ENCODE measurements around the gene CREG2.

The CREG2 gene

DNA sequence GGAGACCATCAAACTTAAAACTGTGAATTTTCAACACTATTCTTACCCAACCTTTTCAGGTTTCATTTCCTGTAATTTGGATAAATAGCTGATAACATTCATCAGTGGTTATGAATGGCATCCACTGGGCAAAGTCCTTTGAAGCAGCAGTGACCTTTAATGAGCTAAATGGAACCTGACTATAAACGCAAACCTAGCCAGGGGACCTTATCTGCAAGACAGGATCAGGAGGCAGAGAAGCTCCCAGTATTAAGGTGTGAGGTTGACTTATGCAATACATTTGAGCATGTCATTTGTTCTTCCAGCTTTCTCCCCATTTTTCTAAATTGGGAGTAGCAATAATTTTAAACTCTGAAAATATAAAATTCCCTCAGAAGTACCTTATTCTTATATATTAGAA is 38.4 kb downstream of the CREG2 start:
- no peak overlapping the region for H3K27ac ChIP-seq (replicated peaks)
- no peak for DNase-seq (ENCODE audit: low read depth in 1 of 2, low spot score in 1 of 2)
- no peak for TF ChIP-seq GABPA (IDR thresholded peaks at IDR 0.05; ENCODE audit: low read depth)
- H3K27me3 ChIP-seq (ENCODE audit: insufficient read depth, poor library complexity, severe bottlenecking) = no peaks in the 10 kb centered on the region
- H3K4me3 ChIP-seq (replicated peaks; ENCODE audit: insufficient read depth, low read length) = no peak overlapping the region

DNA sequence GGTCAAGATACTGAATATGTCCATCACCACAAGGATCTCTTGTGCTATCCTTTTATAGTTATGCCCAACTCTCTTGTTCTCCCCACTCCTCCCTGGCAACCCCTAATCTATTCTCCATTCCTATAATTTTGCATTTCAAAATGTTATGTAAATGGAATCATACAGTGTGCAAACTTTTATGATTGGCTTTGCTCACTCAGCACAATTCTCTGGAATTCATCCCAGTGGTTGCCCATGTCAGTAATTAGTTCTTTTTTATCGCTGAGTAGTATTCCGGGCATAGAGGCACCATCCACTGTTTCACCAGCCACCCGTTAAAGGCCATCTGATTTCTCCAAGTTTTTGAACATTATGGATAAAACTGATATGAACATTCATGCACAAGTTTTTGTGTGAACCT is 40.4 kb downstream of the CREG2 start:
- TF ChIP-seq, protein P1, sequence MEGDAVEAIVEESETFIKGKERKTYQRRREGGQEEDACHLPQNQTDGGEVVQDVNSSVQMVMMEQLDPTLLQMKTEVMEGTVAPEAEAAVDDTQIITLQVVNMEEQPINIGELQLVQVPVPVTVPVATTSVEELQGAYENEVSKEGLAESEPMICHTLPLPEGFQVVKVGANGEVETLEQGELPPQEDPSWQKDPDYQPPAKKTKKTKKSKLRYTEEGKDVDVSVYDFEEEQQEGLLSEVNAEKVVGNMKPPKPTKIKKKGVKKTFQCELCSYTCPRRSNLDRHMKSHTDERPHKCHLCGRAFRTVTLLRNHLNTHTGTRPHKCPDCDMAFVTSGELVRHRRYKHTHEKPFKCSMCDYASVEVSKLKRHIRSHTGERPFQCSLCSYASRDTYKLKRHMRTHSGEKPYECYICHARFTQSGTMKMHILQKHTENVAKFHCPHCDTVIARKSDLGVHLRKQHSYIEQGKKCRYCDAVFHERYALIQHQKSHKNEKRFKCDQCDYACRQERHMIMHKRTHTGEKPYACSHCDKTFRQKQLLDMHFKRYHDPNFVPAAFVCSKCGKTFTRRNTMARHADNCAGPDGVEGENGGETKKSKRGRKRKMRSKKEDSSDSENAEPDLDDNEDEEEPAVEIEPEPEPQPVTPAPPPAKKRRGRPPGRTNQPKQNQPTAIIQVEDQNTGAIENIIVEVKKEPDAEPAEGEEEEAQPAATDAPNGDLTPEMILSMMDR (IDR thresholded peaks at IDR 0.05; ENCODE audit: insufficient read depth, low read length) = no peak
- no peak overlapping the region for H3K4me3 ChIP-seq (replicated peaks; ENCODE audit: insufficient read depth, low read length)
- no peak for DNase-seq (ENCODE audit: low read depth in 1 of 2, low spot score in 1 of 2)

DNA sequence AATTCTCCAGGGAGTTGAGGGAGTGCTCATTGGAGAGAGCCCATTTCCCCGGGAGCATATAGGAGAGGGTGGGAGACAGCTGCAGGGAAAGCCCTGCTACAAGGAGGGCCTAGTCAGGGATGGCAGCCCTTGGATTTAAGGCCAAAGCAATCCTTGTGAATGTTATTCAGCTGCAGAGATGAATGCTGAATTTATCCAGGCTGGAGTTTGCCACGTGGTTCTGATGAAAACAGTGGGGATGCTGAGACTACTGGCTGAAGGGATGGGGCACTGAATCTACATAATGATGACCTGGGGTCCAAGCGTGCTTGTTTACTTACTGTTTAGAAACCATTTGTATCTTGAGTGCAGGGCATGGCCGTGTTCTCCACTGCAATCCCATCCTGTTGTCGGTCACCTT is 43.2 kb downstream of the CREG2 start:
- H3K4me3 ChIP-seq (replicated peaks; ENCODE audit: insufficient read depth, low read length) = no peak overlapping the region
- TF ChIP-seq, protein P1 (IDR thresholded peaks at IDR 0.05; ENCODE audit: insufficient read depth, low read length) = no peak
- DNase-seq (ENCODE audit: low read depth in 1 of 2, low spot score in 1 of 2) = no peak
- H3K27me3 ChIP-seq (ENCODE audit: insufficient read depth, poor library complexity, severe bottlenecking) = no peaks in the 10 kb centered on the region
- H3K27ac ChIP-seq (replicated peaks) = no peak overlapping the region

More for the DNA sequence above, 40.4 kb downstream of the CREG2 start:
- H3K27ac ChIP-seq (replicated peaks) = no peak overlapping the region
- H3K27me3 ChIP-seq (ENCODE audit: insufficient read depth, poor library complexity, severe bottlenecking) = no peaks in the 10 kb centered on the region

DNA sequence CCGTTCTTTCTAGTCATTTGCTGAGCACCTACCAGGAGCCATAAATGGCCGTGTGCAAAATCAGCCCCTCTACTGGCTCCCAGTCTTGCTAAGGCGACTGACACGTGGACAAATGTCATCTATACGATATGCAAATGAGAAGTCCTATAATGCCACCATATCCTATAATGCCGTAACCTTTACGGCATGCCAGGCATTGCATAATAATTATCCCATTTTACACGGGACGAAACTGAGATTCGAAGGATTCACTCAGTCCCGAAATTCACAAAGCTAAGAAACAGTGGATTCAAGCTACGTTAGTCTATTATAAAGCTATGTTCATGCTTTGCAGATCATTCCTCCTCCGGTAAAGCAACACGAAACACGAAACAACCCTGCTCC is 44.7 kb downstream of the CREG2 start:
- DNase-seq (ENCODE audit: low read depth in 1 of 2, low spot score in 1 of 2) = no peak
- Histone ChIP-seq H3K4me3 (replicated peaks; ENCODE audit: insufficient read depth, low read length) (no peak overlapping the region), H3K27me3 (ENCODE audit: insufficient read depth, poor library complexity, severe bottlenecking) (no peaks in the 10 kb centered on the region), H3K27ac (replicated peaks) (no peak overlapping the region)
- no peak for TF ChIP-seq POLR2AphosphoS5 (IDR thresholded peaks at IDR 0.05; ENCODE audit: low read depth)
- TF ChIP-seq GABPA (IDR thresholded peaks at IDR 0.05; ENCODE audit: low read depth) = no peak
- TF ChIP-seq, protein P1 (IDR thresholded peaks at IDR 0.05; ENCODE audit: insufficient read depth, low read length) = no peak
- TF ChIP-seq, protein P2, sequence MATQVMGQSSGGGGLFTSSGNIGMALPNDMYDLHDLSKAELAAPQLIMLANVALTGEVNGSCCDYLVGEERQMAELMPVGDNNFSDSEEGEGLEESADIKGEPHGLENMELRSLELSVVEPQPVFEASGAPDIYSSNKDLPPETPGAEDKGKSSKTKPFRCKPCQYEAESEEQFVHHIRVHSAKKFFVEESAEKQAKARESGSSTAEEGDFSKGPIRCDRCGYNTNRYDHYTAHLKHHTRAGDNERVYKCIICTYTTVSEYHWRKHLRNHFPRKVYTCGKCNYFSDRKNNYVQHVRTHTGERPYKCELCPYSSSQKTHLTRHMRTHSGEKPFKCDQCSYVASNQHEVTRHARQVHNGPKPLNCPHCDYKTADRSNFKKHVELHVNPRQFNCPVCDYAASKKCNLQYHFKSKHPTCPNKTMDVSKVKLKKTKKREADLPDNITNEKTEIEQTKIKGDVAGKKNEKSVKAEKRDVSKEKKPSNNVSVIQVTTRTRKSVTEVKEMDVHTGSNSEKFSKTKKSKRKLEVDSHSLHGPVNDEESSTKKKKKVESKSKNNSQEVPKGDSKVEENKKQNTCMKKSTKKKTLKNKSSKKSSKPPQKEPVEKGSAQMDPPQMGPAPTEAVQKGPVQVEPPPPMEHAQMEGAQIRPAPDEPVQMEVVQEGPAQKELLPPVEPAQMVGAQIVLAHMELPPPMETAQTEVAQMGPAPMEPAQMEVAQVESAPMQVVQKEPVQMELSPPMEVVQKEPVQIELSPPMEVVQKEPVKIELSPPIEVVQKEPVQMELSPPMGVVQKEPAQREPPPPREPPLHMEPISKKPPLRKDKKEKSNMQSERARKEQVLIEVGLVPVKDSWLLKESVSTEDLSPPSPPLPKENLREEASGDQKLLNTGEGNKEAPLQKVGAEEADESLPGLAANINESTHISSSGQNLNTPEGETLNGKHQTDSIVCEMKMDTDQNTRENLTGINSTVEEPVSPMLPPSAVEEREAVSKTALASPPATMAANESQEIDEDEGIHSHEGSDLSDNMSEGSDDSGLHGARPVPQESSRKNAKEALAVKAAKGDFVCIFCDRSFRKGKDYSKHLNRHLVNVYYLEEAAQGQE (IDR thresholded peaks at IDR 0.05; ENCODE audit: insufficient replicate concordance, low read depth) = no peak
- no peak for TF ChIP-seq SPI1 (IDR thresholded peaks at IDR 0.05; ENCODE audit: borderline replicate concordance, low read depth)

DNA sequence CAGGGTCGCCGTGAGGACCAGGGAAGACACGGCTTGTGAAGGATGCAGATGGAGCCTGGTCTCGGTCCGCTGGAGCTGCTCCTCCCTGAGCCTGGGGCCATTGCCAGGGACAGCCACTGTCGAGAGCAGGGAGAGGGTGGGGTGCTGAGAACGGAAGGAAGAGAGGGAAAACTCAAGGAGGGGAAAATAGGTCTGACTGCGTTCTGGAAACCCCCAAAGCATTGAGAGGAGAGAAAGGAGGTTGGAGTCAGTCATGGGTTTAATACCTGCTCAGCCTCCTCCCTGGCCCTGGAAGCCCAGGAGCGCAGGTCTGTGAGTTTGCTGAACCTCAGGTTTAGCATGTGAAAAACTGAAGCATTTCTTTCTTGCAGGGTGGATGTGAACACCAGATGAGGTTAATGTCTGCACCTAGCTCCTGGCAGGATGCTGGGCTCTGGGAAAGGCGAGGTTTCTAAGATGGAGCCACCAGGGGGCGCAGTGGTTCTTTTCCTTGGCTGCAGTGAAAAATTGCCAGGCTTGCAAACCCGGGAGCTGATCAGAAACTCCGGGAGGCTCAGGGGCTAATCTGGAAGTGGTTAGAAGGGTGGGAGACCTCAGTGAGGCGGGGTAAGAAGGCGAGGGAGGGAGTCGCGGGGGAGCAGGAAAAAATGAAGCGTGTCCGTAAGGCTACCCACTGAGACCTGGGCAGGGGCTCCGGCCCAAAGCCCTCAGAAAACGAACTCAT is 45.2 kb downstream of the CREG2 start:
- Histone ChIP-seq H3K27ac (replicated peaks) (no peak overlapping the region), H3K4me3 (replicated peaks; ENCODE audit: insufficient read depth, low read length) (no peak overlapping the region), H3K27me3 (ENCODE audit: insufficient read depth, poor library complexity, severe bottlenecking) (no peaks in the 10 kb centered on the region)
- peak; percentile 43 to 69 for DNase-seq (ENCODE audit: low read depth in 1 of 2, low spot score in 1 of 2)
- TF ChIP-seq, protein P2 (IDR thresholded peaks at IDR 0.05; ENCODE audit: insufficient replicate concordance, low read depth) = no peak
- TF ChIP-seq GABPA (IDR thresholded peaks at IDR 0.05; ENCODE audit: low read depth) (no peak), SPI1 (IDR thresholded peaks at IDR 0.05; ENCODE audit: borderline replicate concordance, low read depth) (no peak), POLR2AphosphoS5 (IDR thresholded peaks at IDR 0.05; ENCODE audit: low read depth) (no peak)
- TF ChIP-seq, protein P1 (IDR thresholded peaks at IDR 0.05; ENCODE audit: insufficient read depth, low read length) = peak; percentile 82

All from HL-60 (cell line).